GM19324 (cell line): ENCODE measurements around the gene CEP95.
"Not testable (repeated sequence)": the region's sequence is repeated elsewhere in the genome, so short reads cannot be mapped to it uniquely, and the experiment has no call there.

Source experiments
- ATAC-seq: cut with Tn5 transposase; IDR thresholded peaks from one replicate; pipeline ENCODE4 v1.9.1; 2021; ENCODE audit warnings: mild to moderate bottlenecking, moderate library complexity; ENCODE audit not compliant: unreplicated experiment, low FRiP score

CEP95 gene

GRCh38 chr17:64494121-64494520 lies 12.7 kb upstream of the CEP95 start:
- no peak for ATAC-seq

DNA sequence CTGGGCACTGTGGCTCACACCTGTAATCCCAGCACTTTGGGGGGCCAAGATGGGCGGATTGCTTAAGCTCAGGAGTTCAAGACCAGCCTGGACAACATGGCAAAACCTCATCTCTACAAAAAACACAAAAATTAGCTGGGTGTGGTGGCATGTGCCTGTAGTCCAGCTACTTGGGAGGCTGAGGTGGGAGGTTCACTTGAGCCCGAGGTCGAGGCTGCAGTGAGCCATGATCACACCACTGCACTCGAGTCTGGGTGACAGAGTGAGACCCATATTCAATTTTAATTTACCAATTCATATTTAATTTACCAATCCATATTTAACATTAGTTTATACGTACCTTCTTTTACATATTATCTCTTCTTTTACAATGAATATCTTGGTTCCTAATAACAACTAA lies 11.5 kb upstream of the CEP95 start:
- not testable (repeated sequence) for ATAC-seq

DNA sequence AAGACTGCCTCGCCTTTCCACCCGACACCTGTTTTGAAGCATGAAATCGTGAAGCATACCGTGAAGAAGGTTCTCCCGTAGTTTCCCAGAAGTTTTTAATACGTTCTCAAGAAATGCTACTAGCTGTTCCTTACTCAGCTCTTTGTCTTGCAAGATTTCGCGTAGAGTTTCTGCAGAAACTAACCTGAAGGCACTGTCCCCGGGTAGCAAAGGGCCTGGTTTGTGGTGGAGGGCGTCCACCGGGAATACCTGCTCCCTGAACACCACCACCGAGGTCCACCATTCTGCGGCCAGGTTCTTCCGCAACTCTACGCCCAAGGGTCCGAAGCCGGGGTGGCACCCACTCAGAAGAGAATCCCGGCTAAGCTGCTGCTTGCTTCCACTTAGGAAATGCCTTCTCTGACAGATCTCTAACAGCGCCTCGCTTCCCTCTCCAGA lies 10.4 kb upstream of the CEP95 start:
- peak; percentile 25 for ATAC-seq

DNA sequence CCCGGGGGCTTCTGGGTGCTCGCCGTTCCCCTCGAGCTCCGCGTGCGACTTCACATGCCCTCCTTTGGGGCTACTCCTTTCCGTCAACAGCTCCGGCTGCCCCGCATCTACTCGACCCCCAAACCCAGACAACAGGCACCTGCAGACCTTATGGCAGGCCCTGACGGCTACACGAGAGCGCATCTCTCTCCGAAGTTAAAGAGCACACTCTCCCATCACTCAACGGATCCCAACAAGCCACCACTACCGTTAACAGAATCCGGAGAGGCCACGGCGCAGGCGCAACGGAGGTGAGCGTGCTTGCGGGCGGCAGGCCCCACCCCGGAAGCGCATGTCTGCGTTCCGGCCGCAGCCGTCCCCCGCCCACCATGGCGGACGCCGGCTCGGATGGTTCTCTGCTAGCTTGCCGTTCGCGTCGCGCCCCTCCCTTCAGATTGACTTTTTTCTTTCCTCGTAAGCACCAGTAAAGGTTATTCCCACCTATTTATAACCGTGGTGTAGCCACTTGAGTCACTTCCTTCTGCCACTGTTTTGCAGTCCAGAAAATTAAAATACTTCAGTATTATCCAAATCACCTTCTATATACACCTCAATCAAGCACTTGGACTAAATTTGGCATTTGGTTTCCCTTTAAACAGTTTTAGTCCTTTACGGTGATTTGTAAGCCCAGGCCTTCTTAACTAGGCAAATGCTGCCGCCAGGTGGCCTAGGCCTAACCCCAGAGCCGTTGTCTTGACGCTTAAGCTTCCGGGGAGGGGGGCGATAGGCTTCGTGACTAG lies 9.8 kb upstream of the CEP95 start, which contains the start of gene POLG2:
TSS of gene POLG2 (minus strand) at position 269 of the 779 bp plus-strand sequence. CDS start at position 183, 86 bp downstream.
- ATAC-seq, result peak; percentile 88

- ATAC-seq, result no peak
Measured at GRCh38 chr17:64497565-64498035, 9.2 kb upstream of the CEP95 start.

DNA sequence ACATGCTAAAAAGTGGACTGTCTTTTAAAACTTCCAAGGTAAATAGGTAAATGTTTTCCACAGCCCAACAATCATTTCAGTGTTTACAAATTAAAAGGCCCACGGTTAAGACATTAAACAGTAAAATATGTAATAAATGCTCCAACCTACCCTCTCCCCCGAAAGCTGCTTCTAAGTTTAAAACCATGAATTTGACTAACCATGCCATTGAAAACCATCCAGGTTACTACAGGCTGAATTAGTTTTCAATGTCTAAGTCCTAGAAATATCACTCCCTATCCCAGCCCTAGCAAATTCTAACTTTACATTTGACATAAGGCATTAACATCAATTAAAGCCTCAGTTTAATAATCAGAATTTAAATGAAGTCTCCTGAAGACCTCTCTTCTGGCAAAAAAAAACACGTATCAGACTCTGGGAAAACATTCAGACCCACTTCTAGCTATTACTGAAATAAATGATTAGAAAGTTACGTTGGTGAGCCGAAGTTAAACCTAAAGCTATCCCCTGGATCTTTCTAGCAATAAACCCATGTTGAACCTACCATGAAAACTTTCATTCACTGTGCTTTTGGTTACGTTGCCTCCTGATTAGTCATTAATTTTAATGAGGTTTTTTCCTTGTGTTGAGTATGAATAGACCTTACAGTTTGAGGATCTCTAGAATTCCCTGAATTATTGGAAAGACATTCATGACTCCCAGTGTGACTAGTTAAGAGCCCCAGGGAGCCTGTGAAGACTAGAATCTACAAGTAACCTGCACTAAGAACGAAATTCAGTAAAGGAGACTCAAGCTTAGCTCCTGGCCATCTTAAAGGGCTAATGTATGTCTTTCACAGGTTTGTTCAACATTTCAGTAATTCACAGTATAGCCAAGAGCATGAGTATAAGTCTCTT lies 8.2 kb upstream of the CEP95 start:
- no peak for ATAC-seq

DNA sequence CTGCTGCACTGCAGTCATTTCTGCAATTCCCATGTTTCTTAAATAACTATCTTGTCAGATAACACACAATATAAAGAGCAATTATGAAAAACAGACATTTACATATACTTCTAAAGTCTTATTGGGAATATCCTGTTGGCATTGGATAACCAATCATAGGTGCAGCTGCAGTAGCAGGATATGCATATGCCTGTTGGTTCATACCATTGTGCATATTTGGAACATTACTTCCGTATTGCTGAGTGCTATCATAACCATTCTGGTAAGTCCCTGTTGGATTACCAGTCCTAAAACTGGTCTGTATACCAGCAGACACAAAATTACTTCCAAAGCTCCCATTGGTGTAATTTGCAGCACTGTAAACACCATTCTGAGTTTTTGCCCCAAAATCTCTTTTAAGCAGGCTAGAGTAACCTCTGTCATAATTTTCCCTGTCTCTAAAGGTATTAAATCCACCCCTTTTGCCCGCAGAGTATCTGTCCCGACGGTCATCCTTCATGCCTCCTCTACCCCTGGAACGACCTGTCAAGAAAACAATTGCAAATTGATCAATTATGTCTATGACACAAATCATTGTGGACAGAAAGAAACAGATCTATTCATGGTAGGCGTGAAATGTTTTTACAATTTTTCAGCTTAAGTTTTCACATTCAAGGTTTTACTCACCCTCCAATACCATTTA lies 6.8 kb upstream of the CEP95 start:
- no peak for ATAC-seq

- ATAC-seq, result no peak
Measured at GRCh38 chr17:64500487-64500859, 6.3 kb upstream of the CEP95 start.

DNA sequence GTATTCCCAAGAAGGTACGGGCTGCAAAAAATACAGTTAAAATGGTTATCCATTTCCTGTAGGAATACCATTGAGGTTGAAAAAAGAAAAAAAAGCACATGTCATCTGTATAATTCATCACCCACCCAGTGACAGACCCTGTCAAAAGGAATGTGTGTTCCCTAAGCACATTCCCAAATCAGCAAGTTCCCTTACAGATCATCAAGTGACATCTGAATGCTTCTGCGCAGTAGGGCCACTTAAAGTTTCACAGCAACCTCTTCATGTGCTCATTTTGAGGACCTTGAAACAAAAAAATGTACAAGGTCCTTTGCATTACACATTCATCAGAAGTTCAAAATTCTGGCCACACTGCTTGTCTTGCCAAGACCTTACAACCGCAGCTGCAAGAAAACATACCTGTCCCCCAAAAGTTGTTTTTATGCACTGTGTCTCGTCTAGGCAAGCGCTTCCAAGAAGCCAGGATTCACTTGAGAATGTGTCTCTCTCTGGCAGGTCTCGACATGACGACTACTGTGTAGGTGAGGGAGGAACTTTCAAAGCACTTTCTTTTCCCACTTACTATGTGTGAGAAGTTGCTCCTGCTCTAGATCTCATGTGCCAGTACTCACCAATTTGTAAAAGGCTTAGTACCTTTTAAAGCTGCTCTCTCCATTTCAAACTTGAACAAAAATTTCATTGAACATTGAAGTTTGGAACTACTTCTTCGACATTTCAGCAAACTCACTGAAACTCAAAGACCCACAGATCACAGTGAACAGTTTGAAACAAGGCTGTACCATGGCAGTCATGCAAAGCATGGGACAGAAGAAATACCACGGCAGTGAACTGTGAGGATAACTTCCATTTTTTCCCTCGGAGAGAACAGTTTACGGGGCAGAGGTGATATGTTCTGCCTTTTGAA lies 5.7 kb upstream of the CEP95 start:
- no peak for ATAC-seq

- no peak for ATAC-seq
Measured at GRCh38 chr17:64502021-64502420, 4.8 kb upstream of the CEP95 start.

- no peak for ATAC-seq
Measured at GRCh38 chr17:64502809-64503208, 4.0 kb upstream of the CEP95 start.

DNA sequence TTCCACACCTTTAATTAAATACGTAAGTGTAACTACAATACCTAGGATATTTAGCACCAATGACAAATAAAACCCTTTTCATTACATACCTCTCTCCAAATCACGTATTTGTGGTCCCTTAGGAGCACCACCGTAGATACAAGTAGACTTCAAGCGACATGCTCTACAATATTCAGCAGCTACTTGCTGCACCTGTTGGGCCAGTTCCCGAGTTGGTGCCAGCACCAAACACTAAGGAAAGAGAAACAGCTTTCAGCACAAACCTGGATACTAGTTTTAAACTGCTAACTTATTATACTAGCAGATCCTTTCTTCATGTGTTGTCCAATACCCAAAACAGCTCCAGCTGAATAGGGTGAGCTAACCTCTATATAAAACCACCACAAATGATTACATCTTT lies 3.4 kb upstream of the CEP95 start:
- no peak for ATAC-seq

DNA sequence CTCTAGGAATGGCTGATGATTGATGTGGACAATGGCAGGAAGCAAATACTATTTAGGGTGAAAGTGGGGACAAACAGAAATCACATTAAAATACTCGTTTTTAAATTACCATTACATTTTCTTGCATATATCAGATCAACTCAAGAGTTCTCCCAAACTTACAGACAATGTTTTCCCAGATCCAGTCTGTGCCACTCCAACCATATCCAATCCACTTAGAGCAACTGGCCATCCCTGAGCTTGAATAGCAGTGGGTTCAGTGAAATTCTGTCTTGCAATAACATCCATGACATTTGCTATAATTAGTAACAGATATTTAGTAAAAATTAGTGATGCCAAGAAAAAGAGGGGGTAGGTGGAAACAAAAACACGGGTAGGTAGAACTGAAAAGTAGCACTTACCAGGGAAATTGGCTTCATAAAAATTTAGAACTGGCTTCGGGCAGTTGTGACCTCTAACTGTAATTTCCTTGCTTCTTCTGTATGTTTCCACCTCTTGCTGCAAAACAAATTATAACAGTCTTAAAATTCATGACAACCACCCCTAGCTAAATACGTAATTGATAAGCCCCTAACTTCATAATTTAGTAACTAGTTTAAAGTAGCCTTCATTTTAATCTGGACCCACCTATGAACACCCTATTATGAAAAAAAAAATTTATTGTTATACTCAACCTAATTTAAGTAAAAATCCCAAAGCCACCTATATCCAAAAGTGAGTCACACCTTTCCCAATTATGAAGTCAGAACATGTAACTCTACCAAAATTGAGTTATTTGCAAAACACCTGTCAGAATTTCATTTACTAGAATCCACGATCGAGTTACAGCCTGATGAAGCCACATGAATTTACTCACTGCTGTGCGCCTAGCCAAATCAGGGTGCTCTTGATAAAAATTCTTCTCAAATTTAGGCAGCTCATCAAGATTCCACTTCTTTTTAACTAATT lies 2.7 kb upstream of the CEP95 start:
- ATAC-seq, result no peak

GRCh38 chr17:64504769-64505339 lies 1.9 kb upstream of the CEP95 start:
- ATAC-seq, result no peak

DNA sequence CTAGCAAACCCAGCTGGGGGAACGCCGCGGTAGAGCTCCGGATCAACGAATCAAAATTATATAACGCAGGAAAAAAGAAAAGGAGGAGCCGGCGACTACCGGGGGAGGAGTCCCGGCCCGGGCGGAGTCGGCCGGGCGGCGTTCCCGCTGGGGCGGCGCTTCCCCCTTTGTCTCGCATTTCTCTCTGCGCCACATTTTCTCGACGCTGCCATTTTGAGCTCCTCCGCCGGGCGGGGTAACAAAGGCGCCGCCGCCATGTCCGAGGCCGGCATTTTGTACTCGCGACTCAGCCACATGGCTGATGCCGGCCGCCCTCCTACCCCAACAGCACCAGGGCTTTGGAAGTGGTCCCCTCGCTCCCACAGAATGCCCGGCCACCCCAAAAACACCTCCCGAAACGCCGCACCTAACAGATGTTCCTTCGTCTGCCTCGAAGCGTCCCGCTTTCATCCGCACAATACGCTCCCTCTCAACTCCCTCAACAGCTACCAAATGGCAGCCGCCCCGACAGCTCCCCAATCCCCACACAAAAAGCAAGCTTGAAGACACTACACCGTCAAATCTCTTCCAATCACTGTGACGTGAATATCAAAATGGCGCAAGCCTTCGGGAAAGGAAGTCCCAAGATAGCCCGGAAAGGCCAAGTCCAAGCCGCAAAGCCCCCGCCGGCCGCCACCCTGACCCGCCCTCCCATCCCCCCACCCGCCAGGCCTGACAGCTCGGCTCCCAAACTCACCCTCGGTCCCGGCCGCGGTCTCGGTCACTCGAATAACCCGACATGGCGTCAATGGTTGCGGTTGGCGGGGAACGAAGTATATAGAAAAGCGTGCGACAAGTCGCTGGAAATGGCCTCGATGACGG lies 1.2 kb upstream of the CEP95 start:
- ATAC-seq, result no peak

GRCh38 chr17:64506201-64506575 lies 589 bp upstream of the CEP95 start, which contains the start of gene DDX5:
TSS of gene DDX5 (minus strand) at chr17:64506289. CDS start at chr17:64506119, 170 bp downstream.
- peak; percentile 76 for ATAC-seq

DNA sequence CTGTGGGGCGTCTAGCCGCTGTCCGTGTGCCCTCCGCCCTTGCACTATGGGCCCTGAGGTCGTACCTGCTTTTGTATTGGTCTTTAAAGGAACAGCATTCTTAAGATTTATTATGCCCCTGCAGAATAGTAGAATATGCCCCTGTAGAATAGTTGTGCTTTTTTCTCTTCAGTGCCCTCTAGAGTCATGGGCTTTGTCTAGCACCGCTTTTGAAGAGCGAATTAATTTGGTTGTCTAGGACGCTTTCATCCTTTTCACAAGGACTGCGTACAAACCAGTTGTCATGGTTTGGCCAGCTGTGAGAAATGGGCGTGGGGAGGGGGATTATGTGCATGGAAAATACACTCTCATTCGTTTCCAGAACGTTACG lies 621 bp downstream of the CEP95 start:
- peak; percentile 7 for ATAC-seq
